Measurements from ENCODE around the gene MEIOB.

Gene MEIOB

GRCh38 chr16:1828645-1829410, 43.1 kb downstream of the MEIOB start:
- DNase-seq (ENCODE audit: low spot score), result peak; percentile 40

- DNase-seq (ENCODE audit: low spot score), result peak; percentile 96
Observed at GRCh38 chr16:1826691-1827573, 45.0 kb downstream of the MEIOB start, which contains the start of the genes FAHD1 and HAGH. TSS of gene FAHD1 (plus strand) at chr16:1827206. CDS start at chr16:1827239, 33 bp downstream. TSS of gene HAGH (minus strand) at chr16:1826825. CDS start at chr16:1826787, 38 bp downstream.

- peak; percentile 72 for DNase-seq (ENCODE audit: low spot score)
Observed at GRCh38 chr16:1825864-1826690, 45.9 kb downstream of the MEIOB start.

GRCh38 chr16:1825381-1825863, 46.5 kb downstream of the MEIOB start:
- DNase-seq (ENCODE audit: low spot score), result no peak

GRCh38 chr16:1823821-1824220, 48.1 kb downstream of the MEIOB start:
- DNase-seq (ENCODE audit: low spot score), result no peak

GRCh38 chr16:1822801-1823200, 49.2 kb downstream of the MEIOB start:
- DNase-seq (ENCODE audit: low spot score), result no peak

- no peak for DNase-seq (ENCODE audit: low spot score)
Observed at GRCh38 chr16:1821861-1822611, 49.9 kb downstream of the MEIOB start.

GRCh38 chr16:1820946-1821290, 51.0 kb downstream of the MEIOB start:
- DNase-seq (ENCODE audit: low spot score), result no peak

- DNase-seq (ENCODE audit: low spot score), result no peak
Observed at GRCh38 chr16:1820096-1820945, 51.6 kb downstream of the MEIOB start.

- no peak for DNase-seq (ENCODE audit: low spot score)
Observed at GRCh38 chr16:1819611-1820010, 52.4 kb downstream of the MEIOB start.

- no peak for DNase-seq (ENCODE audit: low spot score)
Observed at GRCh38 chr16:1818873-1819525, 53.0 kb downstream of the MEIOB start.

- no peak for DNase-seq (ENCODE audit: low spot score)
Observed at GRCh38 chr16:1818204-1818872, 53.6 kb downstream of the MEIOB start.

- no peak for DNase-seq (ENCODE audit: low spot score)
Observed at GRCh38 chr16:1817716-1818115, 54.2 kb downstream of the MEIOB start.

- no peak for DNase-seq (ENCODE audit: low spot score)
Observed at GRCh38 chr16:1817276-1817589, 54.7 kb downstream of the MEIOB start.

- DNase-seq (ENCODE audit: low spot score), result no peak
Observed at GRCh38 chr16:1816396-1817275, 55.3 kb downstream of the MEIOB start.

GRCh38 chr16:1815461-1815860, 56.5 kb downstream of the MEIOB start:
- DNase-seq (ENCODE audit: low spot score), result no peak

- DNase-seq (ENCODE audit: low spot score), result peak; percentile 15
Observed at GRCh38 chr16:1812732-1813163, 59.2 kb downstream of the MEIOB start.

GRCh38 chr16:1810536-1810935, 61.4 kb downstream of the MEIOB start:
- no peak for DNase-seq (ENCODE audit: low spot score)
